ENCODE data around the gene PTPRA. TPM values are rescaled to one million over a fixed set of nuclear protein-coding genes. Genes with fewer than 3 reads are reported as not detected.

Gene PTPRA
- polyA plus RNA-seq, 1 experiment, result 87.4 TPM

- TF ChIP-seq CTCF (IDR thresholded peaks at IDR 0.05; ENCODE audit: low read depth, low read length), result no peak
- no peak for DNase-seq (ENCODE audit: low read depth, low spot score)
- H3K27ac ChIP-seq (ENCODE audit: low read depth, low read length), result no peak overlapping the region
- peaks cover 12% of the 10 kb centered on the region; the same call in 1 of the 2 replicates for H3K9me3 ChIP-seq (ENCODE audit: control insufficient read depth, insufficient read depth, low read length)
- H3K4me3 ChIP-seq (ENCODE audit: low read depth, low read length), result no peak overlapping the region
- H3K27me3 ChIP-seq (ENCODE audit: control insufficient read depth, insufficient read depth, low read length), result no peaks in the 10 kb centered on the region
- ChIA-PET CTCF (no interaction called here), POLR2A (no interaction called here)
These were observed 26.0 kb downstream of the PTPRA start for GRCh38 chr20:2899243-2899642.

- Histone ChIP-seq H3K27ac (ENCODE audit: low read depth, low read length) (no peak overlapping the region), H3K9me3 (ENCODE audit: control insufficient read depth, insufficient read depth, low read length) (no peaks in the 10 kb centered on the region; the same call in 1 of the 2 replicates), H3K27me3 (ENCODE audit: control insufficient read depth, insufficient read depth, low read length) (no peaks in the 10 kb centered on the region), H3K4me3 (ENCODE audit: low read depth, low read length) (no peak overlapping the region)
- POLR2A ChIA-PET, result no interaction called here
- no peak for DNase-seq (ENCODE audit: low read depth, low spot score)
- CTCF ChIA-PET, result no interaction called here
- TF ChIP-seq CTCF (IDR thresholded peaks at IDR 0.05; ENCODE audit: low read depth, low read length), result no peak
These were observed 27.7 kb downstream of the PTPRA start for GRCh38 chr20:2900845-2901592.

GRCh38 chr20:2902291-2902690 is 29.0 kb downstream of the PTPRA start:
- ChIA-PET CTCF (no interaction called here), POLR2A (no interaction called here)
- no peaks in the 10 kb centered on the region for H3K27me3 ChIP-seq (ENCODE audit: control insufficient read depth, insufficient read depth, low read length)
- no peak overlapping the region for H3K27ac ChIP-seq (ENCODE audit: low read depth, low read length)
- no peak for DNase-seq (ENCODE audit: low read depth, low spot score)
- H3K9me3 ChIP-seq (ENCODE audit: control insufficient read depth, insufficient read depth, low read length), result no peaks in the 10 kb centered on the region; the same call in 1 of the 2 replicates
- H3K4me3 ChIP-seq (ENCODE audit: low read depth, low read length), result no peak overlapping the region
- TF ChIP-seq CTCF (IDR thresholded peaks at IDR 0.05; ENCODE audit: low read depth, low read length), result no peak

GRCh38 chr20:2902818-2903217 is 29.5 kb downstream of the PTPRA start:
- DNase-seq (ENCODE audit: low read depth, low spot score), result no peak
- no peaks in the 10 kb centered on the region; the same call in 1 of the 2 replicates for H3K9me3 ChIP-seq (ENCODE audit: control insufficient read depth, insufficient read depth, low read length)
- POLR2A ChIA-PET, result no interaction called here
- H3K27me3 ChIP-seq (ENCODE audit: control insufficient read depth, insufficient read depth, low read length), result no peaks in the 10 kb centered on the region
- CTCF ChIA-PET, result no interaction called here
- no peak overlapping the region for H3K27ac ChIP-seq (ENCODE audit: low read depth, low read length)
- H3K4me3 ChIP-seq (ENCODE audit: low read depth, low read length), result no peak overlapping the region
- no peak for TF ChIP-seq CTCF (IDR thresholded peaks at IDR 0.05; ENCODE audit: low read depth, low read length)

GRCh38 chr20:2903686-2904085 is 30.4 kb downstream of the PTPRA start:
- ChIA-PET CTCF (no interaction called here), POLR2A (no interaction called here)
- Histone ChIP-seq H3K9me3 (ENCODE audit: control insufficient read depth, insufficient read depth, low read length) (no peaks in the 10 kb centered on the region), H3K4me3 (ENCODE audit: low read depth, low read length) (no peak overlapping the region), H3K27ac (ENCODE audit: low read depth, low read length) (no peak overlapping the region), H3K27me3 (ENCODE audit: control insufficient read depth, insufficient read depth, low read length) (no peaks in the 10 kb centered on the region)
- DNase-seq (ENCODE audit: low read depth, low spot score), result no peak
- no peak for TF ChIP-seq CTCF (IDR thresholded peaks at IDR 0.05; ENCODE audit: low read depth, low read length)
